ENCODE data around the gene CA6.
"Not testable (repeated sequence)": the region's sequence is repeated elsewhere in the genome, so short reads cannot be mapped to it uniquely, and the experiment has no call there.

The CA6 gene

DNA sequence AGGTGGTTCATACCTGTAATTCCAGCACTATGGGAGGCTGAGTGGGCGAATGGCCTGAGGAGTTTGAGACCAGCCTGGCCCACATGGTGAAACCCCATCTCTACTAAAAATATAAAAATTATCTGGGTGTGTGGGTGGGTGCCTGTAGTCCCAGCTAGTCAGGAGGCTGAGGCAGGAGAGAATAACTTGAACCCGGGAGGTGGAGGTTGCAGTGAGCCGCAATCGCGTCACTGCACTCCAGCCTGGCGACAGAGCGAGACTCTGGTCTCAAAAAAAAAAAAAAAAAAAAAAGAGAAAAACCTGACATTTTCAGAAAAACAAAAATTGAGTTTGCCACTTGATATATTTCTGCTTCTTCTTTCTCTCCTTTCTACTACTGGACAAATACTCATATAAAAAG is 24.3 kb downstream of the CA6 start:
- no peak for DNase-seq (ENCODE audit: low read depth)

DNA sequence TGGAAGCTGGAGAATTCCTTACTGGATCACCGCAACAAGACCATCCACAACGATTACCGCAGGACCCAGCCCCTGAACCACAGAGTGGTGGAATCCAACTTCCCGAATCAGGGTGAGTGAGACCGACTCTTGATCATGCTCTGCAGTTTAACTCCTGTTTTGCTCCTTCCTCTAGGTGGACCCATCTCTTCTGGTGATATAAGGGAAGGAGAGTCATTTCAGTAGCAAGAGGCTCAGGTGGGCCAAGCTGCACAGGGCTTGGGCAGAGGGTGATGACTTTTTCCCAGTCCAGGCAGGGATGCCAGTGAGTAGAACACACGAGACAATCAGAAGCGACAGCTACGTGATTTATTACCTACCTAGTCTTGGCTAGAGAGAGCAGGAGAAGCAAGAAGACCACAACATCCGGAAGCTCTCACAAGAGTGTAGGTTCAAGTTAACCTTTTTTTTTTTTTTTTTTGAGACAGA is 25.2 kb downstream of the CA6 start:
- no peak for DNase-seq (ENCODE audit: low read depth)

DNA sequence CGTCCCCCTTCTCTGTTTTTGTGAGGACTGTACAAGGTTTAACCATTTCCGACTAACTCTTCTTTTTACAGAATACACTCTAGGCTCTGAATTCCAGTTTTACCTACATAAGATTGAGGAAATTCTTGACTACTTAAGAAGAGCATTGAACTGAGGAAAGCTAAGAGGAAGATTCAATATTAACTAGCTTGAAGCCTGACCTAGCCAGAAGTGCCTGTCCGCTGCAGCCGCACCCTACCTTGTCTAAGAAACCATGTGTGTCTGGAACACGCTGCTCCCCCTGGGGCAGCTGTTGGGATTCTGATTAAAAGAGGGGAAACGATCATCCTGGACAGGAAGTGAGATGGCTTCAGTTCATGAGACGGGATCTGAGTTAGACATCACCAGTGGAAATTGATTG is 28.9 kb downstream of the CA6 start:
- no peak for DNase-seq (ENCODE audit: low read depth)

DNA sequence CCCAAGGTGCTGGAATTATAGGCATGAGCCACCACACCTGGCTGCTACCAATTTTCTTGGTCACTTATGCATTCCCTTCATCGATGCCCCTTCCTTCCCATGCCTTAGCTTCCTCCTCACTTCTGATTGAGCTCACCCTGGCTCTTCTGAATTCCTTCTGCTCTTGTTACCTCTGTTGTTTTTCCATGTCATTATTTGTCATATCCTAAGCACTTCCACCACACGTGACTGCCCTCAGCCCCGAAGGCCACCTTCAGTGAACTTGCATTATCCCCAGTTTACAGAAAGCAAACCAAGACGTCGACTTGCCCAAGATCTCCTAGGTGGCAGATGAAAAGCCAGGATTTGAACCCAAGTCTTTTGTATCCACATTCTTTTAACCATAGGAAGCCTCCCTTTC is 30.7 kb downstream of the CA6 start:
- DNase-seq (ENCODE audit: low read depth): peak; percentile 28

DNA sequence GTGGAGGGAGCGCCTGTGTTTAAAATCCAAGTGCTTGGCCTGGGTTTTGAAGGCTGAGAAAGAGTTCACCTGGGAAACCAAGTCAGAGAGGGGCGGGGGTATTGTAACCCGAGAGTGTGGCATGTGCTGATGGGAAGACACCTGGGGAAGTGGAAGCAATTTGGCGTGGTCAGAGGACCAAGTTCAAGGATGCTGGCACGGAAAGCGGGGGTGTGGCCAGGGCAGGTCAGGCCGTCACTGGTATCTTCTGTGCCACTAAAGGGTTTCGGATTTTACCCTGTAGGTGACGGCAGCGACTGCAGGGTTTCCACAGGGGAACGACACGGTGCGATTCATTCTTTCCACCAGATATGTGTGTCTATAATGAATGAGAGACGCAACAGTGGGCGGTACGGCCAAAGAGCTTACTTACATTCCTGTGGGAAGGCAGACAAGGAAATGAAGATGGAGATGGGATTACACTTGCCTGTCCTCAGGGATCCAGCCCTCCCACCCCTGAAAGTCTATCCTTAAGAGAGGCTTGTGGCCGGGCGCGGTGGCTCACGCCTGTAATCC is 31.3 kb downstream of the CA6 start:
- no peak for DNase-seq (ENCODE audit: low read depth)

DNA sequence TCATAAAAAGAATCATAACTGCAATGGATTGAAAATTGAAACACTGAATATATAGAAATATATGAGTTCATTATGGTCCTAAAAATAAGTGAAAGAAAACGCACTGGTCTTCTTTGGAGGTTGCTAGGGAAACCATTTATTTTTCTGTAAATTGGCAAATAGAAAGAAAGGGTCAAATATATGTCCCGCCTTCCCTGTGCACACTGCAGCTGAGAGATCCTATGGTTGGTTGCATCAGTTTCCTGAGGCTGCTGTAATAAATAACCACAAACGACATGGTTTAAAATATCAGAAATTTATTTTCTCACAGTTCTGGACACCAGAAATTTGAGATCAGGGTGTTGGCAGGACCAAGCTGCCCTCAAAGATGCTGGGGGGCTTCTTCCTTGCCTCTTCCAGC is 35.0 kb downstream of the CA6 start:
- DNase-seq (ENCODE audit: low read depth): no peak

DNA sequence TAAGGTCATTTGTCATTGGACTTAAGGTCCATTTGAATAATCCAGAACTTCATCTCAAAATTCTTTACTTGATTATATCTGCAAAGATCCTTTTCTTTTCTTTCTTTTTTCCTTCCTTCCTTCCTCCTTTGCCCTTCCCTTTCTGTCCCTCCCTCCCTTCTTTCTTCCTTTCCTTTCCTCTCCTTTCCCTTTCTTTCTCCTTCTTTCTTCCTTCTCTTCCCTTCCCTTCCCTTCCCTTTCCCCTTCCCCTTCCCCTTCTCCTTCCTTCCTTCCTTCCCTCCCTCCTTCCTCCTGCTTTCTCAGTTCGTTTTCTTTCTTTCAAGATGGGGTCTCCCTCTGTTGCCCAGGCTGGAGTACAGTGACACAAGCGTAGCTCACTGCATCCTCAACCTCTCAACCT is 35.5 kb downstream of the CA6 start:
- DNase-seq (ENCODE audit: low read depth): no peak

DNA sequence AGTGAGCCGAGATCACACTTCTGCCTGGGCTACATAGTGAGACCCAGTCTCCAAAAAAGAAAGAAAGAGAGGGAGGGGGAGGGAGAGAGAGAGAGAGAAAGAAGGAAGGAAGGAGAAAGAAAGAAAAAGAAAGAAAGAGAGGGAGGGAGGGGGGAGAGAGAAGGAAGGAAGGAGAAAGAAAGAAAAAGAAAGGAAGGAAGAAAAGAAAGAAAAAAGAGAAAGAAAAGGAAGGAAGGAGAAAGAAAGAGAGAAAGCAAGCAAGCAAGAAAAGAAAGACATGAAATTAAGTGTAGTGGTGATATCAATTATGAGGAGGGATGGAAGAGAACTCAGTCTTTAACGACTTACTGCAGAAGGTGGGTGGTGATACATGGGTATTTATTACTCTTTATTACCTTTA is 38.5 kb downstream of the CA6 start:
- DNase-seq (ENCODE audit: low read depth): no peak

DNA sequence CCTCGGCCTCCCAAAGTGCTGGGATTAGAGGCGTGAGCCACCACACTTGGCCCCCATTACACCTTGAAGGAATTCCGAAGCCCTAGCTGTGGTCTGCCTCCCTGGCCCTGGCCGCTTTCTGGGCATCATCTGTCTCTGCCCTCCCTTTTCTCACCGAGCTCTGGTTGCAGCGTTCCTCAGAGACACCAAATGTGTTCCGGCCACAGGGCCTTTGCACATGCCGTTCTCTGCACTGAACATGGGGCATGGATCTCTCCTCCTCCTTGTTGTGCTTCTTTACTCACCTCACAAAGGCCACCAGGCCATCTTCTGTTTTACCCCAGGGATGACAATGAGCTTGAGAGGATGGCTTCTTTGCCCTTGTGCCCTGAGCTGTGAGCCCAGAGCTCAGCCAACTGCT is 39.3 kb downstream of the CA6 start:
- no peak for DNase-seq (ENCODE audit: low read depth)

DNA sequence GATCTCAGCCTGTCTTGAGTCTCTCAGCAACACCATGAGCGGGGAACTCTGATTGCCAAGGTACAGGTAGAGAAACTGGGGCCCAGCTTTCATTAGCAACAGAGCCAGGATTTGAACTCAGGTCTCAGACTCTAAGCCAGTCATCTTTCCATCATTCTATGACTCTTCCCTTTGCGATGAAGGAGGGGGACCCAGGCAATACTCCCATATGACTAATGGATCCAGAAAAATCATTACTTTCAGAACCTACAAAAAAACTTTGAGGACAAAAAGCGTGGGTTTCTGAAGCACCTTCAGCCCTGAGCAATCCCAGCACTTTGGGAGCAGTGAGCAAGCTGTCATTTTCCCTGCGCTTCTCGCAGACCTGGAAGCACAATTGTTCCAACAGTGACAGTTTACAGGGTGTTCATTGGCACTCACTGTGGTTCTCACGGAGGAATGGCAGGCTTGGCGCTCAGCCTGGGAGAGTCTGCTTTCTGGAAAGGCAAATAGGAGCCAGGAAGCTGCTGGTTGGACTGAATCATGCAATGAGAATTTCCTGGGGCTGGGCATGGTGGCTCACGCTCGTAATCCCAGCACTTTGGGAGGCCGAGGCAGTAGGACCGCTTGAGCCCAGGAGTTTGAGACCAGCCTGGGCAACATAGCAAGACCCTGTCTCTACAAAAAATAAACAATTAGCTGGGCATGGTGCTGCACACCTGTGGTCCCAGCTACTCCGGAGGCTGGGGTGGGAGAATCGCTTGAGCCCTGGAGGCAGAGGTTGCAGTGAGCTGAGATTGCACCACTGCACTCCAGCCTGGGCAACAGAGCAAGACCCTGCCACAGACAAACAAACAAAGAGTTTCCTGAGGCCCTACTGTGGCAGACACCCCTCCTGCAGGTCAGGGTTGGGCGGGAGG is 40.5 kb downstream of the CA6 start:
- DNase-seq (ENCODE audit: low read depth): peak; percentile 97

DNA sequence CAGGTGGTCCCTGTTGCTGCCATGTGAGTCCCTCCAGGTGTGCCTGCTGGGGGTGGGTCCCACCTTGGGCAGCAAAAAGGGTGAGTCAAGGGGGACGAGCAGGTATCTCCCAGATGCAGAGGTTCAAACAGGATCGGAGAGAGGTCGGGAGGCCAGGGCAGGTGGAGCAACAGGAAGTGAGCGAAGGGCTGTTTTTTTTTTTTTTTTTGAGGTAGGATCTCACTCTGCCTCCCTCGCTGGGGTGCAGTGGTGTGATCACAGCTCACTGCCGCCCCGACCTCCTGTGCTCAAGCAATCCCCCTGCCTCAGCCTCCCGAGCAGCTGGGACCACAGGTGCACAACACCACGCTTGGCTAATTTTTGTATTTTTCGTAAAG is 41.1 kb downstream of the CA6 start:
- no peak for DNase-seq (ENCODE audit: low read depth)

DNA sequence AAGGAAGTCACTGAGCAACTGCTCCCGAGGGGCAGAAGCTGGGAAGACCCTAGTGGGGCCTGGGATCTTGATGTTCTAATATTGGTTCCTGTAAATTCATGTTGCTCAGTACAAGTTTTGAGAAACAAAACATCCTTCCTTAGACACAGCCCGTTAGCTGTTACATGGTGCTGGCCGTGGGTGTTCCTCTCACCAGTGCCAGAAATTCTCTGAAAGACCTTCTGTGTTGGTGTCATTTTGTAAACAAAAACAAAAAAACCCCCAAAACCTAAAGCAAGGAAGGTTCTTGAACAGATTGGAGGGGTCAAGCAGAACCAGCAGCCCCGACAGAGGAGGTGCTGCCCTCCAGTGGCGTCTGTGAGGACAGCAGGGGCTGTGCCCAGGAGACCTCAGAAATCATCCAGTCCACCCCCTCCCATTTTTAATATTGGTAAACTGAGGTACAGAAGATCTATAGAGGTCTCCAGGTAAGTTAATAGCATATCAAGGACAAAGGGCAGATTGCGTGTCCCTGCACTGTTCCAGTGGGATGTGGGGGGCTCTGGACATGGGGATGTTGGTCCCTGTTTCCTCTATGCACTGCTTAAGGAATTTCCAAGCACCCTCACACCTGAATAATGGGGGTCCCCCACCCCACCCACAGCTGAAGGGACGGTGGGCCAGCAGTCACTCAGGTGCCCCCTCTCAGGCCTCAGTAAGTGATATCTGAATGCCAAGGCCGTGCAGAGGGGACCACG is 42.4 kb downstream of the CA6 start:
- DNase-seq (ENCODE audit: low read depth): peak; percentile 61

DNA sequence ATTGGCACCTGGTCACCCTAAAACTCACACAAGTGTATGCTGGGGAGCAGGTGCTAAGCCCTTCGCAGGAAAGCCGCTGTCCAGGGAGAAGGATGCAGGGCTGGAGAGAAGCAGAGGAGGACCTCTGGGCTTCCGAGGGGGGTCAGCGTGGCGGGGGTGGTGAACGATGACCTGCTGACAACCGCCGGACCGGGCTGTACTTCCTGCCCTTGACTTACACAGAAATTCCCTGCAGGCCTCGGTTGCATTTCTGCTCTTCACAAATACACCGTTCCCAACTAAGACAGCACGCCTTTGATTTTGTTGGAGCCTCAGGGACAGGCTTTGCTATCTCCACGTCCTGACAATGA is 42.9 kb downstream of the CA6 start:
- no peak for DNase-seq (ENCODE audit: low read depth)

DNA sequence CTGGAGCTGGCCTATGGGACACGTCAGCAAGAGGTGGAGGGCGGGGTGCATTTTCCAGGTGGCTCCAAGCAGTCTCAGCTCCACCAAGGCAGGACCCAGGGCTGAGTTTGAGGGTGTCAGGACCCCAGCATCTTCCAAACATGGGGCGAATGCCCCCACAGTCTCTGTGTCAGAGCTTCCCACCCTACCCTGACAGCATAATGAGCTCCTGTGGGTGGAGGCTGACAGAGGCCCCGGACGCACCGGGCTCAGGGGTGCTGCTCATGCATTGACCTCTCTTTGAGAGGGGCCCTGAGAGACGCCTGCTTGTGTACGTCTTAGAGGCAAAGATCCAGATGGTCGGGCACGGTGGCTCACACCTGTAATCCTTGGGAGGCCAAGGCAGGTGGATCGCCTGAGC is 43.4 kb downstream of the CA6 start:
- no peak for DNase-seq (ENCODE audit: low read depth)

DNA sequence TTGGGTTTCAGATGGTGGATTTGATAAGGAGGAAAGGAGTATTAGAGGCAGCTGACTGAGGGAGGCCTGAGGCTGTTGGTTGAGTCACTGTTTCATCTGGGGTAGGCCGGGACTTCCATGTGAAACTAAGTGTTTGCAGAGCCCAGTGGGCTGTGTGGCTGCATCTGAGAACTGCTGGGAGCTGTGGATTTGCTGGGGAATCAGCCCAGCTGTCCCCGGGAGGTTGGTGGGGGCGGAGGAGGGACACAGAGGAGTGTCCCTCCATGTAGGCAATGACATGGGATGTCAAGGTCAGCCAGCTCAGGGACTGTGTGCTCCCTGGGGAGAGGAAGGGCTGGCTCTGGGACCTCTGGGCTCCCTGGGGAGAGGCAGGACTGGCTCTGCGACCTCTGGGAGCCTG is 44.2 kb downstream of the CA6 start:
- peak; percentile 75 for DNase-seq (ENCODE audit: low read depth)

DNA sequence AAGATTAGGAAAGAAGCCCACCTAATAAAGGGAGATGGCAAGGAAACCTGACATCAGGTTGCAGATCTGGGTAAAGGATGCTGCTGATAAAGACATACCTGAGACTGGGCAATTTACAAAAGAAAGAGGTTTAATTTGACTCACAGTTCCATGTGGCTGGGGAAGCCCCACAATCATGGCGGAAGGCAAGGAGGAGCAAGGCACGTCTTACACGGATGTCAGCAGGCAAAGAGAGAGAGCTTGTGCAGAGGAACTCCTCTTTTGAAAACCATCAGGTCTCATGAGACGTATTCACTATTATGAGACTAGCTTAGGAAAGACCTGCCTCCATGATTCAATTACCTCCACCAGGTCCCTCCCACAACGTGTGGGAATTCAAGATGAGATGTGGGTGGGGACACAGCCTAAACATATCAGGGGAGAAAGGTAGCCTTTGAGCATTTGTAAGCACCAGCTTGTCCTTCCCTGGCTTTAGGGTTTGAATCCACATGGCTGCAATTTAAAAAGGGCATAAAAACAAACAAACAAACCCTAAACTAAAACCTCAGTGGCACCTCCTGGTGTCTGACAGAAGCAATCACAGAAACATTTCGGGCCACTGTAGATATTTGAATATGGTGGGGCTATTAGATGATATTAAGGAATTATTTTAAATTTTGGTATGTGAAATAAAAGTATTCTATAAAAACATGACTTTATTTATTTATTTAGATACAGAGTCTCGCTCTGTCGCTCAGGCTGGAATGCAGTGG is 47.4 kb downstream of the CA6 start:
- no peak for DNase-seq (ENCODE audit: low read depth)

DNA sequence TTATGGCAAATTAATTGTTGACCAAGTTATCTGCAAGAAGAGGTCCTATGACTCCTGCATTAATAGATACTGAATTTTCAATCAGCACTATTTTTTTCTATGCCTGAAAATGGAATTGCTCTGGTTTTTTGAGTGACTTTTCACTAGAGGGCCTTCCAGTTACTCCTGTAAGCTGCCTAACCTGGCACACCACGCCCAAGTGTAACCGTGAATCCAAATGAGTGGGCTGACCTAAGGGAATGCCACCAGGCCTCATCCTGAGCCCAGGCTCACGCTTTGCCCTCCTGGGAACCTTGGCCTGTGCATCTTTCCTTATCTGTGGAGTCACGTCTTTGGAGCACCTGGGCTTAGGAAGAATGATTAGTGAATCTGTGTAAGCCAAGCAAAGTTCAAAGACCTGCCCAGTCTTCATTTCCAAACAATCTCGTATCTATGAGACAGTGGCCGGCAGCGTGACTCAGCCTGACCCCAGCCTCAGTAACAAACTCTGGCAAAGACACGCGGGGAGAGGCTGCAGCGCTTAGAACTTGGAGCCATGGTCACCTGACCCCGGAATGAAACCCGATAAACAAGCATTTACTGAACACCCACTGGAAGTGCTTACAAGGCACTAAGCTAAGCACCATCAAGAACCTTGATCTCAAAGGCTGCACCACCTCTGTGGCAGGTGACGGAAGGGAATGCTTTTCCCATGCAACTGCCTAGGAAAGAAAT is 48.5 kb downstream of the CA6 start:
- not testable (repeated sequence) for DNase-seq (ENCODE audit: low read depth)

DNA sequence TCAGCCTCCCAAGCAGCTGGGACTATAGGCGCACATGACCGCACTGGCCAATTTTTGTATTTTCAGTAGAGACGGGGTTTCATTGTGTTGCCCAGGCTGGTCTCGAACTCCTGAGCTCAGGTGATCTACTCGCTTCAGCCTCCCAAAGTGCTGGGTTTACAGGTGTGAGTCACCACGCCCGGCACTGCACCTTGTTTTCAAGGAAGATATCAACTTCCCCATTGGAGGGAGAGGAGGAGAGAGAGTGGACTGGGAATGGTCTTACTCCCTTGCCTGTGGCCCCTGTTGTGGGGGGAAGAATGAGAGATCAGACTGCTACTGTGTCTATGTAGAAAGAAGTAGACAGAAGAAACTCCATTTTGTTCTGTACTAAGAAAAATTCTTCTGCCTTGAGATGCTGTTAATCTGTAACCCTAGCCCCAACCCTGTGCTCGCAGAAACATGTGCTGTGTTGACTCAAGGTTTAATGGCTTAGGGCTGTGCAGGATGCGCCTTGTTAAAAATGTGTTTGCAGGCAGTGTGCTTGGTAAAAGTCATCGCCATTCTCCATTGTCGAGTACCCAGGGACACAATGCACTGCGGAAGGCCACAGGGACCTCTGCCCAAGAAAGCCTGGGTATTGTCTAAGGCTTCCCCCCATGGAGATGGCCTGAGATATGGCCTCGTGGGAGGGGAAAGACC is 56.0 kb downstream of the CA6 start:
- not testable (repeated sequence) for DNase-seq (ENCODE audit: low read depth)

DNA sequence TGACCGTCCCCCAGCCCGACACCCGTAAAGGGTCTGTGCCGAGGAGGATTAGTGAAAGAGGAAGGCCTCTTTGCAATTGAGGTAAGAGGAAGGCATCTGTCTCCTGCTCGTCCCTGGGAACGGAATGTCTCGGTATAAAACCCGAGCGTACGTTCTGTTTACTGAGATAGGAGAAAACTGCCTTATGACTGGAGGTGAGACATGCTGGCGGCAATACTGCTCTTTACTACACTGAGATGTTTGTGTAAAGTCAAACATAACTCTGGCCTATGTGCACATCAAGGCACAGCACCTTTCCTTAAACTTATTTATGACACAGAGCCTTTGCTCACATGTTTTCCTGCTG is 56.5 kb downstream of the CA6 start:
- not testable (repeated sequence) for DNase-seq (ENCODE audit: low read depth)

DNA sequence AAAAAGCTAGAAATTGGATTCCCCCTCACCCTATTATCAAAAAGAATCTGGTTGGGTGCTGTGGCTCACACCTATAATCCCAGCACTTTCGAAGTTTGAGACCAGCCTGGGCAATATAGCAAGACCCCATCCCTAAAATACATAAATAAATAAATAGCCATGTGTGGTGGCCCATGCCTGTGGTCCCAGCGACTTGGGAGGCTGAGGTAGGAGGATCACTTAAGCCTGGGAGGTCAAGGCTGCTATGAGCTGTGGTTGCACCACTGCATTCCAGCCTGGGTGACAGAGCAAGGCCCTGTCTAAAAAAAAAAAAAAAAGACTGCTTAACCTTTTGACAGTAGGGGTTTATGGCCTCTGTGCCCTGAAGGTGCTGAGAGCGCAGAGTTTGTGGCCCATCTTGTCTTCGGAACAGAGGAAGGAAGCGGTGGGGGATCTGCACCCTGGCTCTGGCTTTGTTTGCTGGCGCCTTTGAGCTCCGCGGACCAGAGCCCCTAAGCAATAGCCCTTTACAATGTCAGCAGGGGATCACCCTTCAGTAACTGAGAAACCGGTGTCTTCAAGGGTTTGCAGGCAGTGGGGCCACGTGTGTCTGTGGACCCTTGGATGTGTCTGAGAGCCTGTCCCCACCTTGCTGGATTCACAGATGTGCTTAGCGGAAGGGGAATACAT is 58.5 kb downstream of the CA6 start:
- no peak for DNase-seq (ENCODE audit: low read depth)
